Anterior cingulate cortex (tissue), 58 donors: ENCODE results near the gene NCF2.
A peak's percentile ranks its signal among the peaks of the same experiment; 100 is the strongest.
"Not testable (repeated sequence)": the region's sequence is repeated elsewhere in the genome, so short reads cannot be mapped to it uniquely, and the experiment has no call there.

Experiments
- DNase-seq, 58 donors: peaks; one replicate each; lab custom pipeline; 2025; lab: John Stamatoyannopoulos, UW

The NCF2 gene

DNA sequence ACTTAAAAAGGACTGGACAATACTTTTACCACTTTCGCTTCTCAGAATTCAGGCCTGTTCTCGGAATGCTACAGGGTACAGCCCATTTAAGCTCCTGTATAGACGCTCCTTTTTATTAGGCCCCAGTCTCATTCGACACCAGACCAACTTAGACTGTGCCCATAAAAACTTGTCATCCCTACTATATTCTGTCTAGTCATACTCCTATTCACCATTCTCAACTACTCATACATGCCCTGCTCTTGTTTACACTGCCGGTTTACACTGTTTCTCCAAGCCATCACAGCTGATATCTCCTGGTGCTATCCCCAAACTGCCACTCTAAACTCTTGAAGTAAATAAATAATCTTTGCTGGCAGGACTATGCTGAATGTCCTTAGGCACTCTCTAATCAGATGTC is 27.9 kb upstream of the NCF2 start:
- DNase-seq = not testable (repeated sequence)

DNA sequence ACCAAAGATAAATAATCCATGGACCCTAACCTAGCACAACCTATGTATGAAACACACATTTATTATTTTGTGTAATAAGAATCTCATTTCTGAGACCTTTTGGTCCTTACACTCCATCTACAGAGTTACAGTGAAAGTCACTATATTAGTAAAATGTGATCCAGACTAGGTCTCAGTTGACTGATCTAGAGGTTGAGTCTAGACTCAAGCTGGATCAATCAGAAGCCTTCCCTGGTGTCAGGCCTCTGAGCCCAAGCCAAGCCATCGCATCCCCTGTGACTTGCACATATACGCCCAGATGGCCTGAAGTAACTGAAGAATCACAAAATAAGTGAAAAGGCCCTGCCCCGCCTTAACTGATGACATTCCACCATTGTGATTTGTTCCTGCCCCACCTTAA is 22.7 kb upstream of the NCF2 start:
- DNase-seq = not testable (repeated sequence)

DNA sequence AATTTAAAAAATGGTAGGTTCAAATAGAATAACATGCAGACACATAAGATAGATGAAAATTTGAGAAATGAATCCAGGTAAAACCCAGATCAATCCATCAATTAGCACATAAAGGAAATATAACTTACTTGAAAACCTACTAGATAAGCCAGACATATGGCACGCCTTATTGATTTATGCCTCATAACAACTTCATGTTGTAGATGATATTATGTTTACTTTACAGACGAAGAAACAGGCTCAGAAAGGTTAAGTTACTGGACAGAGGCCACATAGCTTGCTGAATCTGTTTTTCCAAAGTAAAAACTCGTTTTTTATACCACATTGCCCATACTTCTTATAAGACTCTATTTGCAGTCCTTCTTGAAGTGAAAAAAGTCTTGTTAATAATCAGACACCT is 22.1 kb upstream of the NCF2 start:
- no peak for DNase-seq

DNA sequence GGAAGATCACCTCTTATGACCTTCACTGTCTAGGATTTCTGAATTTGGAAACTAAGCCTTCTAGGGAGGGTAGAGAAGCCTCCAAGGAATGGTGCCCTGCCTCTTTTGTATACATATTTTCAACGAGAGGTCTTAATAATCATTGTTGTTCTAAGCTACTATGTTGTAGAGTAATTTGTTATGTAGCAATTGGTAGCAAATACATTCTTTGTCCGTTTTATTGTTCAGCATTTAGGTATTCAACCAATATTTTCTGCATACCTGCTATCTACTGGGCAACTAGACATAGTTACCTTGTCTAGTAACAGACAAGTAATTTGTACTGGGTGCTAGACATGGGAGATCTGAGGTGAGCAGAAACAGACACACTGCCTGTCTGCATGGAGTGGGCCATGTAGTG is 20.8 kb upstream of the NCF2 start:
- no peak for DNase-seq

DNA sequence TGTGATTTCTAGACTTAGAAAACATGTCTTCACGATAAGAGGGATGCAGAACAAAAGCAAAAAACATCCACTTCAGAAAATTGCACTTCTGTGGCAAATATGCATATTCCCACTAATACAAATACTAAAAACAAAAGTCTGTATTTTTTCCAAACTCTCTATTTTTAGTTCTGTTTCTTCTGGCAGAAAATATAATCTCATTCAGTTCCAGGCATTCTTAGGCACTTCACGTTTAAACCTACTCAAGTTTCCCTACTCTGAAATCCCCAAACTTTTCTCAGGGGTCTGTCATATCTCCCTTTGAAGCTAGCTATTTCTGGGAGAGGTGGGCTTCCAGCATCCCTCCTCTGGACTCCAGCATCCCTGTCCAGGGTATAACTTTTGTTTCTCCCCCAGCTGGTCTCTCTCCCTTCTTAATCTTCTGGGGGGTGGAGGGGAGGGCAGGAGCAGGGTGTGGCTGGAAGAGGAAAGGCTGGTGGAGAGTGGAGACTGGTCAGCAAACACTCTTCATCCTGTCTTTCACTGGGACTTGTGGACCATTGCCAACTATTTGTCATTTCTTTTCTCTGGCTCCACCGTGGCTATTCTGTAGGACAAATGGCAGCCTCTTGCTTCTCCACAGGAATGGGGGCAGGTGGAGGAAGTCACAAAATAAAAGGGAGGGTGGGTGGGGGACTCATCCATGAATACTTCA is 19.6 kb upstream of the NCF2 start:
- no peak for DNase-seq

DNA sequence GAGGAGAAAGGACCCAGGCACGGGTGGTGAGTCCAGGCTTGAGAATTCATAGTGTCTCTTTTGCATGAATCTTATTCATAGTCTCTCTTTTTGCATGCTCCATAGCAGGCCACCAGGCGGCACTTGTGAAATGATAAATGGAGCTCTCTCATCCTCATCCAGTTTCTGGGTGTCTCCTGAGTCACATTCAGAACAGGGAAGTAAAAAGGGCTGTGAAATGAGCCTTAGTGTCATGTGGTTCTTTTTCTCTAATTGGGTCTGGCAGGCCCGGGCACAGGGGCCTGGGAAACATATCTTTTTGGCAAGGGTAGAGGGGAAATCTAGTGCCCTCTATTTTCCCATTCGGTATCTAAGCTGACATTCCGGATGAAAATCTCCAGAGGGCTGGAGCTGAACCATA is 19.1 kb upstream of the NCF2 start:
- DNase-seq = peak in 45 of 58 donors; percentile 13 to 79 (median 51)

DNA sequence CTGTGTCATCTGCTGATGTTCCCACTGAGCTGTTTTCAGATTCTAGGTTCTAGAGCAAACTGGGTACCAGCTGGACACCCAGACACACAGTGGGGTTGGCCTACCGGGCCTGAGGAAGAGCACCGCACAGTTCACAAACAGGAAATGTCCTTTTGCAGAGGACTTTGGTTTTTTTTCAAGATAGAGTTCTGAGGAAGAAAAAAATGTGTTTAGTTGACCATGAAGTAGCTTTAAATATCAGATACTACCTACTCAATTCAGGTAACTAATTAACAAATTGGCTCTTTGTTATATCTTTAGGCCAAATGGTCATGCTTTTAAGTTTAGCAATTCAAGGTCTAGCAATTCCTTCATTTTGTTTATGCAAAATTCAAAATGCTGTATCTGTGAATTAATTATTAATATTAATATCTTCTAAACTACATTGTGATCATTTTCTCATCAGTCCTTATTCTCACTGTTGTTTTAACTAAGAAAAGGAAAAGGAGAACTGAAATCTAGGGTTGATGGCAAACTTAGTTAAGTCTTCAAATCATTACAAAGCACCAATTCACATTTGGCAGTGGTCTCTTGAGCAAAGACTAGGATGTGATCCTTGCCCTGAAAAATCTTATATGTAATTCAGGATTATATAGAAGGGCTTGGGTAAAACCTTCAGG is 17.2 kb upstream of the NCF2 start:
- DNase-seq = no peak

DNA sequence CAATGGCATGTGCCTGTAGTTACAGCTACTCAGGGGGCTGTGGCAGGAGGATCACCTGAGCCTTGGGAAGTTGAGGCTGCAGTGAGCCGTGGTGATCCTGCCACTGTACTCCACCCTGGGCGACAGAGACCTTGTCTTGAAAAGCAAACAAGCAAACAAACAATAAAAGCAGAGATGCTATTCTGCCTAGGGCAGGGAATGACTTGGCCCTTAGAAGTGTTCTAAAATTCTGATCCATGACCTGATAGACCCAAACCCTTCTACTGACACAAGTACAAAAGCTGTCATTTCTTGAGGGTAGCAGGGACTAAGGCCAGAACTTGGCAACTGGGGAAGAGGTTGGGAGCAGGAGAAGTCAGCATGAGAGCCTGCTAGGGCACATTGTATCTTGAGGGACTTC is 15.6 kb upstream of the NCF2 start:
- DNase-seq = no peak

DNA sequence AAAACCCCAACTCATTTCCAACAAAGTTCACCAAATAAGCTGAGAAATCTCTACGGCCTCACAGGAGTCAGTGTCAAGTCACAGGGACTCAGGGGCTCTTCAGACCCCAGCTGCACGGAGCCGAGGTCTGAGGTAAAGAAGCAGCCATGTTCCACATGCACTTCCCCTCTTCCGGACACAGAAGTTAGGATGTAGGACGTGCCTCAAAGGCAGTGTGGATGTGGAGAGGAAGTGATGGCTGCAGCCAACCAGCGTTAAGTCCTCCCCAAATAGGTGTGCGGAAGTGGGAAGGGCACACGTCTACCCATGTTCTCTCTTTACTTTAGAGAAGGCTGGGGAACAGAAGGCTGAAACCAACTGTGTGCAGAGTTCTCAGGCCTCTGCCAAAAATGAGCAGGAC is 14.6 kb upstream of the NCF2 start:
- DNase-seq = no peak

DNA sequence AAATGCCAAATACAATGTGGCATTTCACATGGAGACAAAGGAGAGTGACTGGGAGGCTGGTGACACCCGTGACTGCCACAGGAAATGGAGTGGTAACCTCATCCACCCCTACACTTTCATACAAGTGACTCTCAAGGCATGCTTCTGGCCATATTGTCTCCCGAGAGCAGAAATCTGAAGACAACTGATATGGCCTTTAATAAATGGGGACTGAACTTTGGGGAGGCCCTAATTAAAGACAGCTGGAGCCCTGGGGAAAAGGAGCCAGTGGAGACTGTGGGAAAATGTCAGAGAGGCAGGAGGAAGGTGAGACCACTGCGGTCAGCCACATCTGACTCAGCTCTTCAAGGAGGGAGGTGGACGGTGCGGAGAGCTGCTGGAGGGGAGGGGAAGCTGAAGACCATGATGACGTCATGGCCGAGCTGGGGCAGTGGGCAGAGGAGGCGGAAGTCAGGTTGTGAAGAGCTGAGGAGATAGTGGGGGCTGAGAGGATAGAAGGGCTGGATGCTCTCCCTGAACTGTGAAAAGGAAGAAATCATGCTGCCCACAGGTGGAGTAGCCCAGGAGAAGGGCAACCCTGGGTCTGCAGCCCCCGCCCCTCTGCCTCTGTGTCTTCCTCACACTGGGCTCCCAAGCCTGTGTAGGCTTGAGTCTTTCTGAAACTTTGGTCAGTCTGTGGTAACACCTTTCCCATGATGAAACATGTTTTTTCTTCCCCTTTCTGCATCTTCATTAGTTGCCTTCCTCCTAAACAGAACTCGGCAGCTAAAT is 14.0 kb upstream of the NCF2 start:
- DNase-seq = no peak

DNA sequence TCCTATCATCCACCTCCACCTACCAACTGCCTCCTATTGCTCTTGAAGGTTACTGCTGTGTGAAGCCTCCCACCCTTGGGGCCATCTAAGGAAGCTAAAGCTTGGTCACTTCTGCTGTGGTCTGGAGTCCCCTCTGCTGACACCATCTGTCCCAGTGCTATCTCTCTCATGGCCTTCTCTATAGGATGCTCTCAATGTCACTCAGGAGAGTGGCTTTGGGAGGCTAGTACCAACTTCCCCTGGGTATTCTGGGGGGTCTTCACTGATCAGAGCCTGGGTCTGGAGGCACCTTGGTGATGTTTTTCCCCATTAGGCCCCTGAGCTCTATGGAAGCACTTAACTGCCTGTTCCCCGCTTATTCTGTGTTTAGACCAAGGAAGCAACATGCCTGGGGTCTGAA is 12.3 kb upstream of the NCF2 start:
- no peak for DNase-seq

DNA sequence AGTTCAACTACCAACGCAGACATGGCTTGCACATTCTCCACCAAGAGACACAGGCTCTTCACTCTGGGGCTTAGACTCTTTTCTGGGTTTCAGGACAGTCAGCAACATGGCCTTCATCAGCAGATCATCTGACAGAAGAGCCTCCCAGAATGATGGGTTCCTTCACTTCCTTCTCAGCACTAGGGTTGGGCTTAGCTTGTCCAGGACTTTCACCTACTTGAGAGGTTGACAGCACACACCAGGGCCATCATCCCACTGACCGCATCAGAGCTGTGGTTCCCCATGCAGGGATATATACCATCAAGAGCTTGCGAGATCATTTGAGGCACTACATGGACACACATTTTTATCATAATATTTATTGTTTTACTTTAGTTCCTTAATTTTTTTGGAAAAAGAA is 10.4 kb upstream of the NCF2 start:
- DNase-seq = no peak

DNA sequence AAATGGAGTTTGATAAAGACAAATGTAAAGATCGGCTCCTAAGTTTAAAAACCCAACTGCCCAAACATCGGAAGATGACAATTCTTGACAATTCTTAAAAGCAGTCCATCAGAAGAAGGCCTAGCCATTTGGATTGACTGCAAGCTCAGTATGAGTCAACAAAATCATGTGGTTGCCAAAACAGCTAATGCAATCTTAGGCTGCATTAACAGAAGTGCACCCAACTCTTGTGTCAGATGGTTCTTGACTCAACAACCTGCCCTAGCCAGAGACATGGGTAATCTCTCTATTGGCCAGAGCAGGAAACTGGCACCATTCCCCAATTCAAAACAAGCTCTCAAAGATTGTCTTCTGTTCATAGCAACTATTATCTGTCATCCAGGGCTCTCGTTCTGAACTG is 9.9 kb upstream of the NCF2 start:
- no peak for DNase-seq

DNA sequence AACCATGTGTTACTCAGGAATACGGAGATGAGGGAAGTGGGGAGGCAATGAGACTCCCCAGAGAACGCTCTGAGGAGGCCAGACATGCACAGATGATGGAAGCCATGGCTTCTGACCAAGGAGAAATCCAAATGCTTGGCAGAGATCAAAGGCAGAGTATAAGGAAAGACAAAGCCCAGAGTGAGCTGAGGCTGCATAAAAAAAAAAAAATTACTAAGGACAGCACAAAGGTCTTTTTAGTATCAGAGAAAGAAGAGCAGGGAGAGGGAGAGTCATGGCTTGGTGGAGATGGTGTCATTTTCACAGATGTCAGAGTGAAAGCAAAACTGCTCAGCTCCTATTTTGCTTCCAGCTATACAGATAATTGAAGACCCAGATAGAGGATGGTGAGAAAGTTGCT is 8.1 kb upstream of the NCF2 start:
- peak in 1 of 58 donors; percentile 26 for DNase-seq

DNA sequence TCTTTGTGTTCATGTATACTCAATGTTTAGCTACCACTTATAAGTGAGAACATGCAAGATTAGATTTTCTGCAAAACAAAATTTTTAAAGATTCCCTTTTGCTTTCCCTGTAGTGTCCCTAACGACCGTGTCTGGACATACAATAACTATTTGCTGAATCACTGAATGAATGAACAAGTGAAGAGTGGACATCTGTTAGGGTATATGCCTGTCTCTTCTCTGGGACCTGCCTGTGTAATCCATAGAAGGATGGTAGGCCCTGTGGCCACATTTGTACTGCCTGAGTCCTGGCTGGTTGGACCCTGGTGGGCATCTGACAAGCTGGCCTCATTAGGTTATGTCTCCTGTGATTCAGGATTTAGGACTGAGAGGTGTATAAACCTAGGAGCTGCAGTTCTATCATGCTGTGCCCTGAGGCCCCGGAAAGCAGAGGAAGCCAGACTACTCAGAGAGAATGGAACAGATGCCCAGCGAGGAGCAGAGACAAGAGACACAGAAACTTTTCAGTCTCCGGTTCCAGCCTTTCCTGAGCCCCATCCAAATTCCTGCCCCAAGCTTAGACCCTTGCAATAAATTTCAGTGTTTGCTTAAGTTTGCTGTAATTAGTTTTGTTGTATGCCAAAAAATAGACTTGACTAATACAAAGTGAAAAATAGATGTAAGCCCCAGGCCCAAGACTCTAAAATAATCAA is 7.5 kb upstream of the NCF2 start:
- peak in 1 of 58 donors; percentile 11 for DNase-seq

DNA sequence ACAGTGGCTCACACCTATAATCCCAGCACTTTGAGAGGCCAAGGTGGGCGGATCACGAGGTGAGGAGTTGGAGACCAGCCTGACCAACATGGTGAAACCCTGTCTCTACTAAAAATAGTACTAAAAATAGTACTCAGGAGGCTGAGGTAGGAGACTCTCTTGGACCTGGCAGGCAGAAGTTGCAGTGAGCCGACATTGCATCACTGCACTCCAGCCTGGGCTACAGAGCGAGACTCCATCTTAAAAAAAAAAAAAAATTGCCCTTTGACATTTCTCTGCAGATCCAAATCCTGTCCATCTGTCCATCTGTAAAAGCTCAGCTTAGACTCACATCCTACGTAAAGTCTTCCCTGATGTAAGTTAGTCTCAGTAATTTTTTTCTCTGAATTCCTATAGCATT is 6.2 kb upstream of the NCF2 start:
- no peak for DNase-seq

DNA sequence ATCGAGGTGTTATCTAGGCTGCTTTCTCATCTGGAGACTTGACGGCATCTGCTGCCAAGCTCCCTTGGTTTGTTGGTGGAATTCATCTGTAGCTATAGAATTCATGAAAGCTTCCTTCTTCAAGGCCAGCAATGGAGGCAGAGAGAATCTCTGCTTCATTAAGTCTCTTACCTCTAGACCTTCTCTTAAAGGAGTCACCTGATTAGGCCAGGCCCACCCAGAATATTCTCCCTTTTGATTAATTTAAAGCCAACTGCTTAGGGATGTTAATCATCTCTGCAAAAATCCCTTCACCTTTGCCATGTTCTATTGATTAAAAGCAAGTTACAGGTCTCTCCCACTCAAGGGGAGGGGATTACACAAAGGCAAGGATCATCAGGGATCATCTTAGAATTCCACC is 5.3 kb upstream of the NCF2 start:
- DNase-seq = no peak

DNA sequence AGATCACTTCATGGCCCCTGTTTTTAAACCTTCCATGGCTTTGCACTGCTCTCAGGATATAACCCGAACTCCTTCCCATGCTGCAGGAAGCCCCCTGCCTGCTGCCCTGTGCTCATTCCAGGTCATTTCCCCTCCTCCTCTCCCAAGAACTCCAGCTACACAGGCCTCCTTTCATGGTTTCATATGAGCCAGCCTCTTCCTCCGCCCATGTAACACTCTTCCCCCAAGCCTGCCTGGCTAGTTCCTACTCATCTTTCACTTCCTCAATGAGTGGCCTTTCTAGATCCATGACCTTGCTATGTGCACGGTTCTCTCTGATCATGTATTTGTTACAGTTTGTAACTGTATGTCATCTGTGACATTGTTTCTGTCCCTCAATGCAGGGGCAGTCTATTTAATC is 3.1 kb upstream of the NCF2 start:
- peak in 6 of 58 donors; percentile 14 to 38 (median 18) for DNase-seq

DNA sequence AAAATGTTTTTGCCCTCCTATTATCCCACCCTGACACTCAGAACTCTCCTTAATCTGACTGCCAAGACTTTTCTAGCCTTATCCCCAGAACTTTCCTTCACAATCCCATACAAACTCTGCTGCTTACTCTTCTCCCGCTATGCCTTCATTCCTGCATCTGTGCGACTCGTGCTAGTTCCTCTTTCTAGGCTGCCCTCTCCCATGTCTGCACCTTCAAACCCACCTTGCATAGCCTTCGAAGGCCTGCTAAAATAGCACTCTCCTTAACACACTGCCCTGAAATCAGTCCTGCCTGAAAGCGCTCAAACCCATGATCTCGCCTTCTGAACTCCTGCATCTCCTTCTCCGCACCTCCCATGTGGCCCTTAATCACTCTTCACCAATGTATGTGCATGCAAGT is 2.5 kb upstream of the NCF2 start:
- DNase-seq = no peak

DNA sequence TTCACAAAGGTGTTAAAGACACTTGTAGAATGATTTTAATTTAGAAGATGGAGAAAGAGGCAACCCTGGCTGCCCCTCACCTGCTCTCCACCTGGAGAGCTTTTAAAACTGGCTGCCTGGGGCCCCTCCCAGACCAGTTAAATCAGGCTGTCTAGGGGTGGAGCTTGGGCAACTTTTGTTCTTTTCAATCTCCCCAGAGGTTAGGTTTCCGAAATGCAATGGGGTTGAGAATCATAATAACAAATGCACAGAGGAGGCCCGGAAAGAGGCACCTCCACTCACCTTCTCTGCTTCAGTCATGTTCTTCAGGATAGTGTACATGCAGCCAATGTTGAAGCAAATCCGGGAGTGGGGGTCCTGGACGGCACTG is 400 bp downstream of the NCF2 start:
- DNase-seq = no peak

DNA sequence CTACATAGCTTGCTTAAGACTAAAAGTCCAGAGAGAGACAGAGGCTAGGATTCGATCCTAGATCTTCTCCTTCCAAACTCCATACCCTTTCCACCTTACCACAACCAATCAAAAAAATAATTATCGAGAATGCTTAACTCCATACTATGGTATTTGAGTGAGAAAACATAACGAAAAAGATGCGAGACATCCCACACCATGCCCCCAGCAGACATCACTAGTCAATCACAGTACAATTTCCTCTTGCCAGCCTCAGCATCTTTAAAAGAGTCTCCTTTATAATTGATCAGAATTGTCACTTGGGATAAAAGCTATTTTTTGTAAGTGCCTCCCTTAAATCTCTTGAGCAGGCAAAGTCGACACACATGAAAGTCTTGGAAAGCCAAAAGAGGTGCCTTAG is 875 bp downstream of the NCF2 start:
- no peak for DNase-seq
